Nephron progenitor cell (in vitro differentiated cells): ENCODE measurements around the gene ARRB1.

ENCODE experiments used
- DNase-seq: peaks from one replicate; pipeline ENCODE4 v3.0.0; 2021
- H3K27ac Mint-ChIP-seq: 2 replicates; pipeline ENCODE4 v1.8.0; 2021; ENCODE audit warnings: mild to moderate bottlenecking, moderate library complexity, mixed read lengths
- H3K27me3 Mint-ChIP-seq: 2 replicates; pipeline ENCODE4 v1.8.0; 2021; ENCODE audit warnings: mild to moderate bottlenecking, low read depth, mixed read lengths; ENCODE audit not compliant: poor library complexity
- H3K36me3 Mint-ChIP-seq: 2 replicates; pipeline ENCODE4 v1.8.0; 2021; ENCODE audit warnings: low read depth, mixed read lengths
- H3K4me1 Mint-ChIP-seq: 2 replicates; pipeline ENCODE4 v1.8.0; 2021; ENCODE audit warnings: mixed read lengths
- H3K4me3 Mint-ChIP-seq: 2 replicates; pipeline ENCODE4 v1.8.0; 2021; ENCODE audit warnings: mild to moderate bottlenecking, moderate library complexity, mixed read lengths
- H3K9me3 Mint-ChIP-seq: 2 replicates; pipeline ENCODE4 v1.8.0; 2021; ENCODE audit warnings: mild to moderate bottlenecking, moderate library complexity, mixed read lengths
- TF ChIP-seq, protein P1 (sequence below): fragments of 200-600 bp; sonication (generic); IDR thresholded peaks from 2 replicates; pipeline ENCODE4 v1.5.0; 2021; ENCODE audit warnings: antibody characterized with exemption

The ARRB1 gene

DNA sequence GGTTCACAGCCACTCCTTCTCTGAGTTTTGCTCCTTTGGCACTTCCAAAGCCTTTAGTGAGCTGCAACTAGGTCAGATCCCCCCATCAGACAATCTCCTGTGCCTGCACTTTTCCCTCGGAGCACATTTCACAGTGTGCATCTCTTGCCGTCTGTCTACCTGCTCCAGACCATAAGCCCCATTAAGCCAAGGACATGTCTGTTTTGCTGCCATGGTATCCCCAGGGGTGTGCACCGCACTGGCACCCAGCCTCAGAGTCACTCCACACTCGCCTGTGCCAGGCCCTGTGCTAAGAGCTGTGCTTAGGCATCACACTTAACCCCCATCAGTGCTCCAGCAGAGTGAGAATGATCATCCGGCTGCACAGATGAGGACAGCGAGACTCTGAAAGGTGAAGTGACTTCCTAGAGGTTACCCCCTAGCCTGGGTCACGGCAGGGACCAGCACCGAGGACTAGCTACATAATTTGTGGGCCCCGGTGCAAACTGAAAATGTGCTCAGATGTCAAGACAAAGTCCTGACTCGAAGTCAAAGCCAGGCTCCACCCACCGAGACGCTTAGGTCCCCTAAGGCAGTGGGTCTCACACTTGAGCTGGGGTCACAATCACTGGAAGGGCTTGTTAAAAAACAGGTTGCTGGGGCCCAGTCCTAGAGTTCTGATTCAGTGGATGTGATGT lies 33.9 kb downstream of the ARRB1 start:
- Mint-ChIP-seq H3K27me3 (peaks cover 12% of the 10 kb centered on the region), H3K4me3 (no peak overlapping the region), H3K4me1 (peaks cover 19% of the 10 kb centered on the region), H3K36me3 (peaks cover 1% of the 10 kb centered on the region), H3K27ac (peak overlapping the region; percentile 70), H3K9me3 (peaks cover 2% of the 10 kb centered on the region)
- TF ChIP-seq, protein P1, sequence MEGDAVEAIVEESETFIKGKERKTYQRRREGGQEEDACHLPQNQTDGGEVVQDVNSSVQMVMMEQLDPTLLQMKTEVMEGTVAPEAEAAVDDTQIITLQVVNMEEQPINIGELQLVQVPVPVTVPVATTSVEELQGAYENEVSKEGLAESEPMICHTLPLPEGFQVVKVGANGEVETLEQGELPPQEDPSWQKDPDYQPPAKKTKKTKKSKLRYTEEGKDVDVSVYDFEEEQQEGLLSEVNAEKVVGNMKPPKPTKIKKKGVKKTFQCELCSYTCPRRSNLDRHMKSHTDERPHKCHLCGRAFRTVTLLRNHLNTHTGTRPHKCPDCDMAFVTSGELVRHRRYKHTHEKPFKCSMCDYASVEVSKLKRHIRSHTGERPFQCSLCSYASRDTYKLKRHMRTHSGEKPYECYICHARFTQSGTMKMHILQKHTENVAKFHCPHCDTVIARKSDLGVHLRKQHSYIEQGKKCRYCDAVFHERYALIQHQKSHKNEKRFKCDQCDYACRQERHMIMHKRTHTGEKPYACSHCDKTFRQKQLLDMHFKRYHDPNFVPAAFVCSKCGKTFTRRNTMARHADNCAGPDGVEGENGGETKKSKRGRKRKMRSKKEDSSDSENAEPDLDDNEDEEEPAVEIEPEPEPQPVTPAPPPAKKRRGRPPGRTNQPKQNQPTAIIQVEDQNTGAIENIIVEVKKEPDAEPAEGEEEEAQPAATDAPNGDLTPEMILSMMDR, result no peak
- no peak for DNase-seq

DNA sequence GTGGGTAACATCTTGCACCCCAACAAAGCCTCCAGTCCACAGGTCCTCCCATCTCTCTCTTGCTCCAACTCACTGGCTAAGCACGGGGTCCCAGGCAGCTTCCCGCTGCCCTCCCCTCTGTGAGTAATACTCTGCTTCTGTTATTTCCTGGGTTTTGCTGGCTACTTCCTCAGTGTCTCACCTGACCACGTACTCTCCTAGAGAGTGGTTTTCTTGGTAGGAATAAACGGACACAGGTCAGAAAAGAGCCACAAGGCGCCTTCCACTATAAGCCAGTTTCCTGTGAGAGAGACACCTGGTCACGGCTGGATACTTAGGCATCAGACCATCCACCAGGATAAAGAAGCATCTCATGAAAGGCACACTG lies 36.0 kb downstream of the ARRB1 start:
- H3K27me3 Mint-ChIP-seq, result peaks cover 14% of the 10 kb centered on the region
- H3K27ac Mint-ChIP-seq, result peak overlapping the region; percentile 15
- no peak for DNase-seq
- H3K4me1 Mint-ChIP-seq, result peaks cover 37% of the 10 kb centered on the region
- TF ChIP-seq, protein P1, result no peak
- peaks cover 5% of the 10 kb centered on the region for H3K9me3 Mint-ChIP-seq
- no peak overlapping the region for H3K4me3 Mint-ChIP-seq
- peaks cover 5% of the 10 kb centered on the region for H3K36me3 Mint-ChIP-seq

DNA sequence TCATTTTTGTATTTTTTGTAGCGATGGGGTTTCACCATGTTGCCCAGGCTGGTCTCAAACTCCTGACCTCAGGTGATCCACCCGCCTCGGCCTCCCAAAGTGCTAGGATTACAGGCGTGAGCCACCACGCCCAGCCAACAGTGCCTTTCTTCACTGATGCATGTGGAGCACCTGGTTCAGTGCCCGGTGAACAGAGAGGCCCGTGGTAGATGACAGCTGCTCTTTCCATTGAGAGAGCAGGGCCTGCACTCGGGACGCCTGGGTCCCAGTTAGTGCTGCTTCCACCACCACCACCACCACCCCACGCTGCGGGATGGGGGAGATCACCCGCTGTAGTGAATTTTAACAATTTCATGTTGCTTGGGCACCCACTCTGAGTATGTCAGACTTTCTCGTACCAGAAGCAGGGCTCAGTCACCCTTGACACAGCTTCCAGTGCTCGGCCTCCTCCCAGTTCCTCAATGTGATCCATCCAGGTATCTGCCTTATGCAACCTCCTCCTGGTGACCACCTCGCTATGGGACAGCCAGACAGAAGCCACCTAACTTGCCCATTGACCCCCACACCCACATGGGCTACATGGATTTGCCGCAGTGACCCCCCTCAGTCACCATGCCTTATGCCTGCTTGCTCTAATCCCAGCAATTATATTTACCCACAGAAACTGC lies 36.6 kb downstream of the ARRB1 start:
- peaks cover 5% of the 10 kb centered on the region for H3K9me3 Mint-ChIP-seq
- no peak overlapping the region for H3K4me3 Mint-ChIP-seq
- H3K36me3 Mint-ChIP-seq, result peaks cover 5% of the 10 kb centered on the region
- TF ChIP-seq, protein P1, result no peak
- no peak overlapping the region for H3K27ac Mint-ChIP-seq
- H3K4me1 Mint-ChIP-seq, result peaks cover 42% of the 10 kb centered on the region
- H3K27me3 Mint-ChIP-seq, result peaks cover 14% of the 10 kb centered on the region
- no peak for DNase-seq

DNA sequence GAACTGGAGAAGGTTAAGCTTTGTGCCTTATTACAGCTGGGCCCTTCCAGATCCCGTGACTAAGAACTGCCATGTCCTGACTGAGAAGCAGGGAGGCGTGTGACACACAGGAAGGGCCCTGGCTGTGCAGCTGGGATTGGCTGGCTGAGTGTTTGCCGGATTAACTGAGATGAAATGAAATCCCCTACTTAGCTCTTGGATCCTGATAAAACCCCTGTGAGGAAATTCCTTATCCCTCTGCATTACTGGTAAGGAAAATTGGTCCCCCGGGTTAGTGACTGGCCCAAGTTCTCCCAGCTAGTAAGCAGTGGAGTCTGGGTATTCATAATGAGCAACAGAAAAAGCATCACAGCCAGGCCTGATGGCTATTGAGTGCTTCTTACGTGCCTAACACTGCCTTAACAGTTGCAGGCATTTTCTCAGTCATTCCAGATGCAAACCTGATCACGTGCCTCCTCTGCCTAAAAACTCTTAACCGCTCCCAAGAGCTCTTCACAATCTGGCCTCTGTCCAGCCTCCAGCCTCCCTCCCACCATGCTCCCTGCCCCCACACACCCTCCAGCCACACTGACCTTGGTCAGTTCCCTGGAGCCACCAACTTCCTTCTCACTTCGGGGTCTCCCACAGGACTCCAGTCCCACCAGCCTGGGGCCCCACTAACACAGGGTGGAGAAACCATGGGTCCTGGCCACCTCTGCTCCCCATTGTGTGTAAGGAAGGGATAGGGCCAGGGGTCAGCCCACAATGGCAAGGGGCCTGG lies 37.8 kb downstream of the ARRB1 start:
- H3K27me3 Mint-ChIP-seq, result peaks cover 14% of the 10 kb centered on the region
- no peak overlapping the region for H3K4me3 Mint-ChIP-seq
- H3K4me1 Mint-ChIP-seq, result peaks cover 35% of the 10 kb centered on the region
- TF ChIP-seq, protein P1, result no peak
- no peak for DNase-seq
- no peak overlapping the region for H3K27ac Mint-ChIP-seq
- peaks cover 5% of the 10 kb centered on the region for H3K36me3 Mint-ChIP-seq
- peaks cover 5% of the 10 kb centered on the region for H3K9me3 Mint-ChIP-seq

DNA sequence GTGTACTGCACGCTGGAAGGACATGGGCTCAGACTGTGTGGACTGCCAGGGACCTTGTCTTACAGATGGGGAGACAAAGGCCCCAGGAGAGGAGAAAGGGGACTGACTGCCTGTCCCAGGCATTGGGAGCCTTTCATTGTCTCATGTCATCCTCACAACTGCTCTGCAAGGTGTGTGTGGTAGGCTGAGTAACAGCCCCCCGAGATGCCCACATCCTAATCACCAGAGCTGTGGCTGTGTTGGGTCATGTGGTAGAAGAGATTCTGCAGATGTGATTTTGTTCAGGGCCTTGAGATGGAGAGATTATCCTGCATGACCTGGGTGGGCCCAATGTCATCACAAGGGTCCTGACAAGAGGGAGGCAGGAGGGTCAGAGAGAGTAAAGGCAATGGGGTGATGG lies 39.1 kb downstream of the ARRB1 start:
- TF ChIP-seq, protein P1, result no peak
- Mint-ChIP-seq H3K27ac (peak overlapping the region; percentile 88), H3K36me3 (peaks cover 5% of the 10 kb centered on the region), H3K4me1 (peaks cover 31% of the 10 kb centered on the region), H3K27me3 (peaks cover 16% of the 10 kb centered on the region), H3K4me3 (no peak overlapping the region), H3K9me3 (peaks cover 5% of the 10 kb centered on the region)
- no peak for DNase-seq
